Parathyroid adenoma (tissue), 2 donors: ENCODE measurements around the gene GABRG3.

Source experiments
- H2AFZ ChIP-seq: fragments of 300-600 bp; sonication (generic); one replicate; pipeline ENCODE4 v1.7.0; 2017; ENCODE audit warnings: antibody characterized with exemption, mild to moderate bottlenecking
- H3K27ac ChIP-seq: fragments of 300-600 bp; sonication (generic); one replicate; pipeline ENCODE4 v1.7.0; 2017
- H3K27me3 ChIP-seq: fragments of 300-600 bp; sonication (generic); one replicate; pipeline ENCODE4 v1.7.0; 2017; ENCODE audit warnings: low read length; ENCODE audit not compliant: control insufficient read depth, insufficient read depth
- H3K36me3 ChIP-seq: fragments of 300-600 bp; sonication (generic); one replicate; pipeline ENCODE4 v1.7.0; 2017; ENCODE audit warnings: low read length; ENCODE audit not compliant: control insufficient read depth, insufficient read depth
- H3K4me1 ChIP-seq: fragments of 300-600 bp; sonication (generic); one replicate; pipeline ENCODE4 v1.7.0; 2017; ENCODE audit warnings: control low read depth
- H3K4me2 ChIP-seq: fragments of 300-600 bp; sonication (generic); one replicate; pipeline ENCODE4 v1.7.0; 2017; ENCODE audit warnings: low read length
- H3K4me3 ChIP-seq: fragments of 300-600 bp; sonication (generic); one replicate; pipeline ENCODE4 v1.7.0; 2017; ENCODE audit warnings: low read depth, low read length
- H3K79me2 ChIP-seq: fragments of 300-600 bp; sonication (generic); one replicate; pipeline ENCODE4 v1.7.0; 2017; ENCODE audit warnings: control low read depth
- H3K9ac ChIP-seq: fragments of 300-600 bp; sonication (generic); one replicate; pipeline ENCODE4 v1.7.0; 2017; ENCODE audit warnings: mild to moderate bottlenecking
- H3K9me3 ChIP-seq: fragments of 300-600 bp; sonication (generic); one replicate; pipeline ENCODE4 v1.7.0; 2017; ENCODE audit warnings: low read length; ENCODE audit not compliant: control insufficient read depth
- CTCF ChIP-seq: fragments of 300-600 bp; sonication (generic); IDR thresholded peaks from one replicate; pipeline ENCODE4 v1.7.0; 2017; ENCODE audit warnings: antibody characterized with exemption, mild to moderate bottlenecking
- donor health status: primary hyperparathyroidism.

GABRG3 gene

GRCh38 chr15:27479296-27480140 lies 508.5 kb downstream of the GABRG3 start:
- no peaks in the 10 kb centered on the region for H3K27me3 ChIP-seq
- no peaks in the 10 kb centered on the region for H3K4me1 ChIP-seq
- no peaks in the 10 kb centered on the region for H3K36me3 ChIP-seq
- H3K27ac ChIP-seq = no peak overlapping the region
- no peak overlapping the region for H3K4me3 ChIP-seq
- H3K4me2 ChIP-seq = no peak overlapping the region
- H3K9ac ChIP-seq = no peak overlapping the region
- TF ChIP-seq CTCF = no peak
- H3K9me3 ChIP-seq = no peaks in the 10 kb centered on the region
- no peak overlapping the region for H2AFZ ChIP-seq
- H3K79me2 ChIP-seq = no peaks in the 10 kb centered on the region

GRCh38 chr15:27480141-27480530 lies 509.2 kb downstream of the GABRG3 start:
- Histone ChIP-seq H3K9me3 (no peaks in the 10 kb centered on the region), H3K4me2 (no peak overlapping the region), H3K27ac (no peak overlapping the region), H2AFZ (no peak overlapping the region), H3K79me2 (no peaks in the 10 kb centered on the region), H3K27me3 (no peaks in the 10 kb centered on the region), H3K36me3 (no peaks in the 10 kb centered on the region), H3K4me3 (no peak overlapping the region), H3K4me1 (no peaks in the 10 kb centered on the region), H3K9ac (no peak overlapping the region)
- no peak for TF ChIP-seq CTCF

GRCh38 chr15:27480642-27481041 lies 509.7 kb downstream of the GABRG3 start:
- no peaks in the 10 kb centered on the region for H3K4me1 ChIP-seq

GRCh38 chr15:27481768-27482167 lies 510.8 kb downstream of the GABRG3 start:
- no peak overlapping the region for H3K4me3 ChIP-seq
- no peak overlapping the region for H3K9ac ChIP-seq
- no peak for TF ChIP-seq CTCF
- H3K27ac ChIP-seq = no peak overlapping the region
- H2AFZ ChIP-seq = no peak overlapping the region
- no peaks in the 10 kb centered on the region for H3K79me2 ChIP-seq
- no peaks in the 10 kb centered on the region for H3K36me3 ChIP-seq
- no peaks in the 10 kb centered on the region for H3K4me1 ChIP-seq
- H3K27me3 ChIP-seq = no peaks in the 10 kb centered on the region
- H3K4me2 ChIP-seq = no peak overlapping the region
- no peaks in the 10 kb centered on the region for H3K9me3 ChIP-seq

More at GRCh38 chr15:27480642-27481041, 509.7 kb downstream of the GABRG3 start:
- Histone ChIP-seq H3K9ac (no peak overlapping the region), H3K27ac (no peak overlapping the region), H3K4me2 (no peak overlapping the region), H2AFZ (no peak overlapping the region), H3K79me2 (no peaks in the 10 kb centered on the region), H3K36me3 (no peaks in the 10 kb centered on the region), H3K27me3 (no peaks in the 10 kb centered on the region), H3K9me3 (no peaks in the 10 kb centered on the region), H3K4me3 (no peak overlapping the region)
- no peak for TF ChIP-seq CTCF

- H3K36me3 ChIP-seq = no peaks in the 10 kb centered on the region
- no peak overlapping the region for H3K4me3 ChIP-seq
- H3K79me2 ChIP-seq = no peaks in the 10 kb centered on the region
- no peaks in the 10 kb centered on the region for H3K4me1 ChIP-seq
- no peaks in the 10 kb centered on the region for H3K9me3 ChIP-seq
- no peak overlapping the region for H3K4me2 ChIP-seq
- no peak overlapping the region for H3K27ac ChIP-seq
- no peaks in the 10 kb centered on the region for H3K27me3 ChIP-seq
- no peak overlapping the region for H2AFZ ChIP-seq
- H3K9ac ChIP-seq = no peak overlapping the region
- TF ChIP-seq CTCF = no peak
Observed at GRCh38 chr15:27482287-27482686, 511.3 kb downstream of the GABRG3 start.
